MCF 10A (cell line): ENCODE results near the gene USP10. TPM values are rescaled to one million over a fixed set of nuclear protein-coding genes. Genes with fewer than 3 reads are reported as not detected.

Experiments
- BruUV-seq: library from RNA; stranded (reverse); fragments of 400-500 nt; replicated peaks from 2 replicates; lab custom pipeline; 2021; lab: Mats Ljungman, UMichigan
- CTCF ChIA-PET: fragments of 300-600 bp; sonication (Branson Sonifier 250); formaldehyde crosslinking; extraction: SDS; loops from one replicate; lab custom pipeline; 2021; ENCODE audit warnings: antibody characterized with exemption, inconsistent platforms; lab: Yijun Ruan, JAX
- POLR2A ChIA-PET: fragments of 300-600, 350-650 bp; sonication (Branson Sonifier 250); formaldehyde crosslinking; extraction: SDS; loops from one replicate; lab custom pipeline; 2020; ENCODE audit warnings: antibody characterized with exemption, inconsistent platforms; lab: Yijun Ruan, JAX
- DNase-seq: peaks from one replicate; pipeline ENCODE4 v3.0.0-alpha.2; 2018; ENCODE audit not compliant: unreplicated experiment
- H3K27ac Mint-ChIP-seq: one replicate; pipeline ENCODE4 v1.8.0; 2022; ENCODE audit warnings: mild to moderate bottlenecking, low read depth, mixed read lengths; ENCODE audit not compliant: unreplicated experiment
- H3K27me3 Mint-ChIP-seq: one replicate; pipeline ENCODE4 v1.8.0; 2022; ENCODE audit warnings: mixed read lengths; ENCODE audit not compliant: insufficient read depth, unreplicated experiment
- H3K36me3 Mint-ChIP-seq: one replicate; pipeline ENCODE4 v1.8.0; 2022; ENCODE audit warnings: mild to moderate bottlenecking, moderate library complexity, mixed read lengths; ENCODE audit not compliant: insufficient read depth, unreplicated experiment
- H3K4me1 Mint-ChIP-seq: one replicate; pipeline ENCODE4 v1.8.0; 2022; ENCODE audit warnings: mixed read lengths; ENCODE audit not compliant: insufficient read depth, unreplicated experiment
- H3K4me3 Mint-ChIP-seq: one replicate; pipeline ENCODE4 v1.8.0; 2022; ENCODE audit warnings: mild to moderate bottlenecking, moderate library complexity, mixed read lengths; ENCODE audit not compliant: unreplicated experiment
- H3K9me3 Mint-ChIP-seq: one replicate; pipeline ENCODE4 v1.8.0; 2022; ENCODE audit warnings: mixed read lengths; ENCODE audit not compliant: unreplicated experiment
- intact Hi-C: fragments of 100-400 bp; cut with micrococcal nuclease; formaldehyde crosslinking; loops from 2 replicates; pipeline ENCODE4 v1.14.1; 2022
- total RNA-seq: library from RNA; stranded (reverse); gene quantifications from 2 replicates; pipeline ENCODE4 v1.2.3, GENCODE V29; 2022
- TF ChIP-seq, protein P1 (sequence below): fragments of 200-600 bp; IDR thresholded peaks from one replicate; pipeline ENCODE4 v1.8.0; 2022; ENCODE audit warnings: antibody characterized with exemption, mild to moderate bottlenecking; ENCODE audit not compliant: unreplicated experiment

USP10 gene
- total RNA-seq, 1 experiment from 2014 or later: 129 TPM

DNA sequence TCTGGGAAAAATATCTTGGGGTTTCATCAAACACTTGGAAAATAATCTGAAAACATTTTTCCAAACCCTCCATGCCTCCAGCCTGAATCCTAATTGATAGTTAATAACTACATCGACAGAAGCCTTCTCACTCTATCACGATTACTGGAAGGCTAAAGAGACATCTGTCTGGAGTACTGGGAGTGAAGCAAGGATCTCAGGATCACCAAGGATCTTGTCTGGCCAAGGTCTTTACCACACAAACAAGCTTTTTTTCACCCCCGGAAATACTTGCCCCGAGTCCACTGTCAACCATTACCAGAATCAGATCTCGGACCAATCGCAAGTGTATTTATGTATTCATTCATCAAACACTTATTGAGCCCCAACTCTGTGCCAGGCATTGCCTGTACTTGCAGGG is 91.7 kb downstream of the USP10 start:
- H3K27me3 Mint-ChIP-seq: no peaks in the 10 kb centered on the region
- no peak for DNase-seq
- no TSS peak for BruUV-seq
- POLR2A ChIA-PET: no interaction called here
- no peaks in the 10 kb centered on the region for H3K36me3 Mint-ChIP-seq
- H3K9me3 Mint-ChIP-seq: no peaks in the 10 kb centered on the region
- CTCF ChIA-PET: interaction anchor here (1.1 kb wide), 1 partner anchor 161 kb away, joined by 3 read pairs; no protein-coding TSS in a partner anchor
- H3K4me1 Mint-ChIP-seq: peaks cover 6% of the 10 kb centered on the region
- no peak overlapping the region for H3K4me3 Mint-ChIP-seq
- no peak overlapping the region for H3K27ac Mint-ChIP-seq
- TF ChIP-seq, protein P1, sequence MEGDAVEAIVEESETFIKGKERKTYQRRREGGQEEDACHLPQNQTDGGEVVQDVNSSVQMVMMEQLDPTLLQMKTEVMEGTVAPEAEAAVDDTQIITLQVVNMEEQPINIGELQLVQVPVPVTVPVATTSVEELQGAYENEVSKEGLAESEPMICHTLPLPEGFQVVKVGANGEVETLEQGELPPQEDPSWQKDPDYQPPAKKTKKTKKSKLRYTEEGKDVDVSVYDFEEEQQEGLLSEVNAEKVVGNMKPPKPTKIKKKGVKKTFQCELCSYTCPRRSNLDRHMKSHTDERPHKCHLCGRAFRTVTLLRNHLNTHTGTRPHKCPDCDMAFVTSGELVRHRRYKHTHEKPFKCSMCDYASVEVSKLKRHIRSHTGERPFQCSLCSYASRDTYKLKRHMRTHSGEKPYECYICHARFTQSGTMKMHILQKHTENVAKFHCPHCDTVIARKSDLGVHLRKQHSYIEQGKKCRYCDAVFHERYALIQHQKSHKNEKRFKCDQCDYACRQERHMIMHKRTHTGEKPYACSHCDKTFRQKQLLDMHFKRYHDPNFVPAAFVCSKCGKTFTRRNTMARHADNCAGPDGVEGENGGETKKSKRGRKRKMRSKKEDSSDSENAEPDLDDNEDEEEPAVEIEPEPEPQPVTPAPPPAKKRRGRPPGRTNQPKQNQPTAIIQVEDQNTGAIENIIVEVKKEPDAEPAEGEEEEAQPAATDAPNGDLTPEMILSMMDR: no peak
- intact Hi-C loops: no loop called here

DNA sequence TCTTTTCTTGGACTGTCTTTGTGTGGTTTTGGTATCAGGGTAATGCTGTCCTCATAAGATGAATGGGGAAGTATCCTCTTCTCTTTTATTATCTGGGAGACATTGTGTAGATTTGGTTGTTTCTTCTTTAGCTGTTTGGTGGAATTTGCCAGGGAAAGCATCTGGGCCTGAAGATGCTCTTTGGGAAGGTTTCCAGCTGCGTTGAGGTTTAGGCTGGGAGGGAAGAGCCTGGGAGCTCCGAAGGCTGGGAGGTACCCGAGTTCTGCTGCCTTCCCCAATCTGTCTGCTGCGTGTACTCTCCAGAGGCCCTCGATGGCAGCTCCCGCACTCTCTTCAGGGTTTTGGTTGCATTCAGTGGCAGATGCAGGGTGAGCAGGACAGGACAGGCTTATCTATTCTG is 94.4 kb downstream of the USP10 start:
- POLR2A ChIA-PET: no interaction called here
- no peak overlapping the region for H3K4me3 Mint-ChIP-seq
- H3K27me3 Mint-ChIP-seq: no peaks in the 10 kb centered on the region
- H3K9me3 Mint-ChIP-seq: no peaks in the 10 kb centered on the region
- BruUV-seq: no TSS peak
- peaks cover 3% of the 10 kb centered on the region for H3K4me1 Mint-ChIP-seq
- no peak overlapping the region for H3K27ac Mint-ChIP-seq
- TF ChIP-seq, protein P1: no peak
- H3K36me3 Mint-ChIP-seq: no peaks in the 10 kb centered on the region
- no peak for DNase-seq
- CTCF ChIA-PET: interaction anchor here (0.9 to 1.8 kb wide), 2 partner anchors 45 to 157 kb away, joined by 4 read pairs; no protein-coding TSS in a partner anchor
- intact Hi-C loops: no loop called here

DNA sequence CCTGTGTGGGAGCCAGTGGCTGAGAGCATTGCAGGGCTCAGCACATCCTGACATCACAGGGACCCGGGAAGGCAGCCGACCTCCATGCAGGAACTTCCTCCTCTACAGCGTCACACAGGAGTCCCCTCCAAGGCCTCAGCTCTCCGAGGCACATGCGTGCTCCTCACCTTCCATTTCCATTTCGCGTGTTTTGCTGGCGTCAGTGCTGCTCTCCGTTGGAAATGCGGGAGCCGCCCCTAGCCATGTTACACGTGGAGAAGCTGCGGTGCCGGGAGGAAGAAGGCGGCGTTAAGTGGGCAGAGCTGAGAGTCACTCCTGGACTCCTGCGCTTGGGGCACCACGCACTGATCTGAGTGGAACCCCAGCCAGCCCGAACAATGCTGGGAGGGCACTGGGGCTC is 94.8 kb downstream of the USP10 start:
- intact Hi-C loops: no loop called here
- no peaks in the 10 kb centered on the region for H3K27me3 Mint-ChIP-seq
- BruUV-seq: no TSS peak
- H3K9me3 Mint-ChIP-seq: no peaks in the 10 kb centered on the region
- ChIA-PET POLR2A (interaction anchor here (0.6 kb wide), 1 partner anchor 9 kb away, joined by 3 read pairs; no protein-coding TSS in a partner anchor), CTCF (interaction anchor here (1.0 to 1.8 kb wide), 3 partner anchors 40 to 288 kb away, joined by 3 to 4 read pairs (median 4); no protein-coding TSS in a partner anchor)
- no peak overlapping the region for H3K27ac Mint-ChIP-seq
- H3K4me1 Mint-ChIP-seq: no peaks in the 10 kb centered on the region
- no peaks in the 10 kb centered on the region for H3K36me3 Mint-ChIP-seq
- no peak for DNase-seq
- H3K4me3 Mint-ChIP-seq: no peak overlapping the region
- TF ChIP-seq, protein P1: no peak

DNA sequence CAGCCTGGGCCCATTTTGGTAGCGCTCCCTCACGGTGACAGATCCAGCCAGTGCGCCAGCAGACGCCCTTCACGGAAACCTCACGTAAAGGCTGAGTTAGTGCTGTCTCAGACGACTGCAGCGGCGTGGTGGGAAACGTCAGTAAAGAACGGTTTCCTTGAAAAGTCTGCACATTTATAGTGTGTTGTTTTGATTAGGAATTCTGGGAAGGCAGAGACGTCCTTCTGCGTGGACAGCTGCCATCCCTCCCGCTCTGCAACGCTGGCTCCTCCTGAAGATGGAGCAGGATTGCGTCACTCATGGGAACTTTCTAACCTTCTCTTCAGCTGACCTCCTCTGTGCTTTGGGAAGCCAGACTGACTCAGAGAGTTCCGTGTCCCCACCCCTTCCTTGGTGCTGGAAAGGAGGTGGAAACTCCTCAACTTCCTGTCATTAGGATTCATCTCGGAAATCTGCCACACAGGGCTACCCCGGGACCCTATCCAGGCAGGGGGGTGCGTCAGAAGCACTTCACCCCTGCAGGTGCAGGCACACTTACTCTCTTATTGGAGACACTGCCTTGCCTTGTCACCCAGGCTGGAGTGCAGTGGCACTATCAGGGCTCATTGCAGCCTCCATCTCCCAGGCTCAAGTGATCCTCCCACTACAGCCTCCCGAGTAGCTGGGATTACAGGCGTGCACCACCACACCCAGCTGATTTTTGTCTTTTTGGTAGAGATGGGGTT is 95.7 kb downstream of the USP10 start:
- intact Hi-C loops: no loop called here
- H3K9me3 Mint-ChIP-seq: peaks cover 1% of the 10 kb centered on the region
- no peaks in the 10 kb centered on the region for H3K36me3 Mint-ChIP-seq
- DNase-seq: peak; percentile 91
- no peak overlapping the region for H3K27ac Mint-ChIP-seq
- no peak overlapping the region for H3K4me3 Mint-ChIP-seq
- H3K27me3 Mint-ChIP-seq: no peaks in the 10 kb centered on the region
- no peaks in the 10 kb centered on the region for H3K4me1 Mint-ChIP-seq
- POLR2A ChIA-PET: interaction anchor here (0.7 kb wide), 1 partner anchor 9 kb away, joined by 3 read pairs; no protein-coding TSS in a partner anchor
- BruUV-seq: no TSS peak
- CTCF ChIA-PET: interaction anchor here (1.0 kb wide), 2 partner anchors 41 to 289 kb away, joined by 3 to 4 read pairs; no protein-coding TSS in a partner anchor
- TF ChIP-seq, protein P1: no peak
